Keratinocyte (primary cell): Measurements from ENCODE around the gene MAP7. TPM values are rescaled to one million over a fixed set of nuclear protein-coding genes. Genes with fewer than 3 reads are reported as not detected.

ENCODE experiments used
- DNase-seq: peaks from one replicate; pipeline ENCODE4 v3.0.0-alpha.2; 2011; ENCODE audit warnings: low read depth, missing footprints, low spot score
- FAIRE-seq: peaks from 2 replicates; lab custom pipeline; 2011; peaks lifted over from hg19 to GRCh38; lab: Jason Lieb, UNC
- H2AFZ ChIP-seq: 2 replicates; pipeline ENCODE4 v1.6.0; 2012; ENCODE audit warnings: low read length, control low read depth, inconsistent platforms; ENCODE audit not compliant: control insufficient read depth
- H3K27ac ChIP-seq: 2 replicates; pipeline ENCODE4 v1.5.1; 2011; ENCODE audit warnings: low read length; ENCODE audit not compliant: control insufficient read depth, insufficient read depth
- H3K27me3 ChIP-seq: 3 replicates; pipeline ENCODE4 v1.6.0; 2011; ENCODE audit warnings: low read length; ENCODE audit not compliant: control insufficient read depth, insufficient read depth; ENCODE audit errors: extremely low read depth
- H3K36me3 ChIP-seq, 2 experiments: 2 replicates in 1 of 2; 3 replicates in 1 of 2; pipeline ENCODE4 v1.5.1; 2011; ENCODE audit warnings: low read length in 2 of 2, mild to moderate bottlenecking in 1 of 2; ENCODE audit not compliant: control insufficient read depth in 2 of 2, insufficient read depth in 2 of 2; ENCODE audit errors: extremely low read depth in 1 of 2
- H3K4me1 ChIP-seq: 3 replicates; pipeline ENCODE4 v1.5.1; 2011; ENCODE audit warnings: low read length; ENCODE audit not compliant: control insufficient read depth, insufficient read depth; ENCODE audit errors: extremely low read depth
- H3K4me2 ChIP-seq: 3 replicates; pipeline ENCODE4 v1.6.0; 2011; ENCODE audit warnings: low read depth, low read length; ENCODE audit not compliant: control insufficient read depth, insufficient read depth; ENCODE audit errors: extremely low read depth
- H3K4me3 ChIP-seq, 3 experiments: fragments of 200-600 bp in 1 of 3; sonication (generic) in 1 of 3; 2 replicates in 2 of 3; 3 replicates in 1 of 3; pipeline ENCODE4 v1.5.1; 2011 to 2016; ENCODE audit warnings: low read length in 3 of 3, mild to moderate bottlenecking in 3 of 3, control low read depth in 2 of 3, inconsistent platforms in 1 of 3, low read depth in 1 of 3, mixed read lengths in 1 of 3, mixed run types in 1 of 3, moderate library complexity in 1 of 3; ENCODE audit not compliant: control insufficient read depth in 2 of 3, insufficient read depth in 2 of 3; ENCODE audit errors: extremely low read depth in 1 of 3
- H3K79me2 ChIP-seq: 2 replicates; pipeline ENCODE4 v1.6.0; 2012; ENCODE audit warnings: low read length; ENCODE audit not compliant: control insufficient read depth, insufficient read depth
- H3K9ac ChIP-seq: 3 replicates; pipeline ENCODE4 v1.6.0; 2011; ENCODE audit warnings: low read length; ENCODE audit not compliant: control insufficient read depth, insufficient read depth; ENCODE audit errors: extremely low read depth
- H3K9me1 ChIP-seq: 3 replicates; pipeline ENCODE4 v1.6.0; 2011; ENCODE audit warnings: low read length; ENCODE audit not compliant: control insufficient read depth, insufficient read depth; ENCODE audit errors: extremely low read depth
- H3K9me3 ChIP-seq: 2 replicates; pipeline ENCODE4 v1.5.1; 2012; ENCODE audit warnings: low read depth, low read length; ENCODE audit not compliant: control insufficient read depth
- H4K20me1 ChIP-seq: 3 replicates; pipeline ENCODE4 v1.6.0; 2011; ENCODE audit warnings: low read length; ENCODE audit not compliant: control insufficient read depth, insufficient read depth; ENCODE audit errors: extremely low read depth
- CTCF ChIP-seq, 3 experiments: IDR thresholded peaks in 1 of 3; conservative IDR thresholded peaks in 1 of 3; optimal IDR thresholded peaks in 1 of 3; 2 replicates in 2 of 3; 3 replicates in 1 of 3; pipeline versions ENCODE3 to v1.5.1; 2011; ENCODE audit warnings: low read length in 3 of 3, mild to moderate bottlenecking in 3 of 3, moderate library complexity in 2 of 3, control low read depth in 1 of 3, inconsistent platforms in 1 of 3; ENCODE audit not compliant: insufficient read depth in 2 of 3; ENCODE audit errors: extremely low read depth in 1 of 3
- EZH2 ChIP-seq: IDR thresholded peaks from one replicate; pipeline ENCODE4 v1.6.1; 2012; ENCODE audit warnings: inconsistent platforms, mild to moderate bottlenecking, low read length, moderate library complexity
- dilution Hi-C: fragments of 300-500 bp; cut with MboI; formaldehyde crosslinking; loops from one replicate; pipeline ENCODE4 v1.7.0; 2020; ENCODE audit warnings: low sequenced_read_pairs; ENCODE audit not compliant: extremely low pct_ligation_motif_present
- polyA plus RNA-seq, 5 experiments: library from polyadenylated mRNA; depleted of rRNA in 3 of 5; stranded (reverse) in 3 of 5; stranded (forward) in 1 of 5; unstranded in 1 of 5; fragments of >200 nt; gene quantifications; 1 replicate in 1 of 5; 2 replicates in 3 of 5; 3 replicates in 1 of 5; pipeline versions ENCODE4 v1.2.1 to v1.2.3, GENCODE V29; 2011 to 2012; ENCODE audit warnings: missing spikeins in 2 of 5, low read depth in 1 of 5, low replicate concordance in 1 of 5

The MAP7 gene
- polyA plus RNA-seq, 1 donor (not counting 4 experiments of a cell fraction or from before 2014, with no cell fraction given): 11.8 TPM

GRCh38 chr6:136508725-136509392 is 41.4 kb downstream of the MAP7 start:
- H3K9ac ChIP-seq: no peak overlapping the region
- H3K79me2 ChIP-seq: peaks cover 5% of the 10 kb centered on the region
- no peak overlapping the region for H3K4me2 ChIP-seq
- H3K27ac ChIP-seq: no peak overlapping the region
- H3K9me1 ChIP-seq: no peaks in the 10 kb centered on the region
- no peaks in the 10 kb centered on the region for H3K27me3 ChIP-seq
- H2AFZ ChIP-seq: no peak overlapping the region
- H3K9me3 ChIP-seq: no peaks in the 10 kb centered on the region
- H3K36me3 ChIP-seq: peaks cover 0 to 1% of the 10 kb centered on the region in 2 experiments
- TF ChIP-seq CTCF (optimal IDR thresholded peaks at IDR 0.05 in 1 of 3, IDR thresholded peaks at IDR 0.05 in 1 of 3, conservative IDR thresholded peaks at IDR 0.05 in 1 of 3; ENCODE audit: extremely low read depth in 1 of 3, insufficient read depth in 2 of 3, low read length in 3 of 3) (no peak), EZH2 (no peak)
- peaks cover 3% of the 10 kb centered on the region for H3K4me1 ChIP-seq
- FAIRE-seq: no peak
- no peaks in the 10 kb centered on the region for H4K20me1 ChIP-seq
- dilution Hi-C loops: no loop called here
- no peak overlapping the region for H3K4me3 ChIP-seq
- no peak for DNase-seq

- Histone ChIP-seq H3K9me3 (no peaks in the 10 kb centered on the region), H3K27me3 (no peaks in the 10 kb centered on the region), H3K4me2 (no peak overlapping the region), H3K27ac (no peak overlapping the region), H3K4me1 (no peaks in the 10 kb centered on the region), H2AFZ (no peak overlapping the region), H4K20me1 (no peaks in the 10 kb centered on the region), H3K36me3 (peaks cover 0 to 1% of the 10 kb centered on the region in 2 experiments), H3K4me3 (no peak overlapping the region), H3K9ac (no peak overlapping the region), H3K79me2 (peaks cover 5% of the 10 kb centered on the region), H3K9me1 (no peaks in the 10 kb centered on the region)
- dilution Hi-C loops: no loop called here
- DNase-seq (no peak), FAIRE-seq (no peak)
- no peak for TF ChIP-seq CTCF (optimal IDR thresholded peaks at IDR 0.05 in 1 of 3, IDR thresholded peaks at IDR 0.05 in 1 of 3, conservative IDR thresholded peaks at IDR 0.05 in 1 of 3; ENCODE audit: extremely low read depth in 1 of 3, insufficient read depth in 2 of 3, low read length in 3 of 3)
- TF ChIP-seq EZH2: no peak
These were observed 44.0 kb downstream of the MAP7 start for GRCh38 chr6:136506124-136506799.
